Measurements from ENCODE around the gene CD14.

DNA sequence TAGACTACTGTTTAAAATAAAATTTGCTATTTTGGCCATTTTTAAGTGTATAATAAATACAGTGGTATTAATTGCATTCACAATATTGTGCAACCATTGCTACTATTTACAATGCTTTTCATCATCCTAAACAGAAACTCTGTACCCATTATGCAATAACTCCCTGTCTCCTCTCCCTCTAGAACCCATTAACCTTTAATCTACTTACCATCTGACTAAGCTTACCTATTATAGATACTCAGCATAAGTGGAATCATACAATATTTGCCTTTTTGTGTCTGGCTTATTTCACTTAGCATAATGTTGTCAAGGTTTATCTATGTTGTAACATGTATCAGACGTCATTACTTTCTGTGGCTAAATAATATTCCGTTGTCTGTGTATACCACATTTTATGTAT, 25.9 kb downstream of the CD14 start:
- TF ChIP-seq, protein P1, sequence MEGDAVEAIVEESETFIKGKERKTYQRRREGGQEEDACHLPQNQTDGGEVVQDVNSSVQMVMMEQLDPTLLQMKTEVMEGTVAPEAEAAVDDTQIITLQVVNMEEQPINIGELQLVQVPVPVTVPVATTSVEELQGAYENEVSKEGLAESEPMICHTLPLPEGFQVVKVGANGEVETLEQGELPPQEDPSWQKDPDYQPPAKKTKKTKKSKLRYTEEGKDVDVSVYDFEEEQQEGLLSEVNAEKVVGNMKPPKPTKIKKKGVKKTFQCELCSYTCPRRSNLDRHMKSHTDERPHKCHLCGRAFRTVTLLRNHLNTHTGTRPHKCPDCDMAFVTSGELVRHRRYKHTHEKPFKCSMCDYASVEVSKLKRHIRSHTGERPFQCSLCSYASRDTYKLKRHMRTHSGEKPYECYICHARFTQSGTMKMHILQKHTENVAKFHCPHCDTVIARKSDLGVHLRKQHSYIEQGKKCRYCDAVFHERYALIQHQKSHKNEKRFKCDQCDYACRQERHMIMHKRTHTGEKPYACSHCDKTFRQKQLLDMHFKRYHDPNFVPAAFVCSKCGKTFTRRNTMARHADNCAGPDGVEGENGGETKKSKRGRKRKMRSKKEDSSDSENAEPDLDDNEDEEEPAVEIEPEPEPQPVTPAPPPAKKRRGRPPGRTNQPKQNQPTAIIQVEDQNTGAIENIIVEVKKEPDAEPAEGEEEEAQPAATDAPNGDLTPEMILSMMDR (conservative IDR thresholded peaks at IDR 0.05; ENCODE audit: low read length), result no peak
- TF ChIP-seq EZH2phosphoT487 (IDR thresholded peaks at IDR 0.05; ENCODE audit: borderline replicate concordance, low read depth, low read length), result no peak
